Kidney (tissue), 14 donors: ENCODE measurements around the gene JMJD1C. TPM values are rescaled to one million over a fixed set of nuclear protein-coding genes. Genes with fewer than 3 reads are reported as not detected.
A peak's percentile ranks its signal among the peaks of the same experiment; 100 is the strongest.
"Not testable (repeated sequence)": the region's sequence is repeated elsewhere in the genome, so short reads cannot be mapped to it uniquely, and the experiment has no call there.

Experiments
- DNase-seq, 5 donors: peaks; one replicate each; pipeline ENCODE4 v3.0.0-alpha.2; 2013 to 2020
- FAIRE-seq: peaks from 2 replicates; lab custom pipeline; 2012; peaks lifted over from hg19 to GRCh38; lab: Jason Lieb, UNC
- H3K27ac ChIP-seq, 2 donors: one replicate each; pipeline ENCODE4 v1.7.0; 2013; ENCODE audit warnings: low read depth in 2 of 2, low read length in 2 of 2, inconsistent platforms in 1 of 2
- H3K27me3 ChIP-seq: one replicate; pipeline ENCODE4 v1.7.1; 2013; ENCODE audit warnings: low read length, inconsistent platforms; ENCODE audit not compliant: control insufficient read depth, insufficient read depth
- H3K36me3 ChIP-seq, 3 donors: one replicate each; pipeline versions ENCODE4 v1.7.0 to v1.7.1; 2013; ENCODE audit warnings: low read length in 3 of 3, control low read depth in 1 of 3, inconsistent platforms in 1 of 3; ENCODE audit not compliant: insufficient read depth in 3 of 3, control insufficient read depth in 2 of 3
- H3K4me1 ChIP-seq, 3 donors: one replicate each; pipeline versions ENCODE4 v1.7.0 to v1.7.1; 2013; ENCODE audit warnings: low read length in 3 of 3, inconsistent platforms in 1 of 3, low read depth in 1 of 3; ENCODE audit not compliant: control insufficient read depth in 2 of 3, insufficient read depth in 2 of 3
- H3K4me3 ChIP-seq, 3 donors: one replicate each; pipeline versions ENCODE4 v1.7.0 to v1.8.1; 2013; ENCODE audit warnings: low read length in 3 of 3, control low read depth in 1 of 3, inconsistent platforms in 1 of 3
- H3K9ac ChIP-seq, 3 donors: one replicate each; pipeline versions ENCODE4 v1.7.0 to v1.7.1; 2013; ENCODE audit warnings: low read length in 3 of 3, control low read depth in 1 of 3, inconsistent platforms in 1 of 3
- H3K9me3 ChIP-seq, 3 donors: one replicate each; pipeline versions ENCODE4 v1.7.0 to v1.7.1; 2013; ENCODE audit warnings: low read length in 3 of 3, control low read depth in 1 of 3, inconsistent platforms in 1 of 3; ENCODE audit not compliant: control insufficient read depth in 2 of 3, insufficient read depth in 1 of 3
- intact Hi-C: fragments of 100-400 bp; cut with DNase I; formaldehyde crosslinking; loops from one replicate; pipeline ENCODE4 v1.11.1; 2022
- polyA plus RNA-seq: library from polyadenylated mRNA; stranded (reverse); fragments of 350-450 nt; fragmentation: Illumina TruSeq; extraction: RNeasy Lipid Tissue Mini Kit (QIAGEN cat#74804); gene quantifications from one replicate; pipeline ENCODE4 v1.2.3, GENCODE V29; 2014; ENCODE audit warnings: low read depth, low replicate concordance; ENCODE audit not compliant: insufficient read depth
- total RNA-seq: library from RNA; stranded (reverse); fragmentation: NEBNext Ultra II Directional; extraction: Animal tissue kit (Norgen Biotek cat#: 25700); gene quantifications from one replicate; pipeline ENCODE4 v1.2.1, GENCODE V29; 2021
- TF ChIP-seq, protein P1 (sequence below): IDR thresholded peaks from 3 replicates; pipeline ENCODE4 v1.5.1; 2012; ENCODE audit warnings: mild to moderate bottlenecking, moderate library complexity, borderline replicate concordance; ENCODE audit not compliant: insufficient read depth; ENCODE audit errors: extremely low read depth
- donor health status: control.
- donor health status: control.
- donor health status: control.
- donor health status: control.
- donor health status: control.
- donor health status: DM: yes; HTN: yes; CAD: no.
- donor health status: Normal renal cell carcinoma (clear cell type).

The JMJD1C gene
- total and polyA plus RNA-seq, 2 donors from 2014 or later = 18.9 to 92.9 TPM

DNA sequence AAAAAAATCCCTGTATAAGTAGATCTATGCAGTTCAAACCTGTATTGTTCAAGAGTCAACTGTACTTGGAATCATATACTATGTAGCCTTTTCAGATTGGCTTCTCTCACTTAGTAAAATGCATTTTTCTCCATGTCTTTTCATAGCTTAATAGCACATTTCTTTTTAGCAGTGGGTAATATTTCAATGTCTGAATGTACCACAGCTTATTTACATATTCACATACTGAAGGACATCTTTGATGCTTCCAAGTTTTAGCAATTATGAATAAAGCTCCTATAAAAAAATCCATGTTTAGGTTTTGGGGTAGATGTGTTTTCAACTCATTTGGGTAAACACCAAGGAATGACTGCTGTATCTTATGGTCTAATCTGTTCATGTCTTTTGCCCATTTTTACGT lies 177.6 kb downstream of the JMJD1C start:
- Histone ChIP-seq H3K4me3 (no peak overlapping the region), H3K27ac (no peak overlapping the region), H3K9me3 (no peaks in the 10 kb centered on the region), H3K36me3 (no peaks in the 10 kb centered on the region), H3K4me1 (peaks cover 0 to 6% (median 0%) of the 10 kb centered on the region in 3 donors), H3K9ac (no peak overlapping the region), H3K27me3 (no peaks in the 10 kb centered on the region)
- intact Hi-C loops = no loop called here
- TF ChIP-seq, protein P1, sequence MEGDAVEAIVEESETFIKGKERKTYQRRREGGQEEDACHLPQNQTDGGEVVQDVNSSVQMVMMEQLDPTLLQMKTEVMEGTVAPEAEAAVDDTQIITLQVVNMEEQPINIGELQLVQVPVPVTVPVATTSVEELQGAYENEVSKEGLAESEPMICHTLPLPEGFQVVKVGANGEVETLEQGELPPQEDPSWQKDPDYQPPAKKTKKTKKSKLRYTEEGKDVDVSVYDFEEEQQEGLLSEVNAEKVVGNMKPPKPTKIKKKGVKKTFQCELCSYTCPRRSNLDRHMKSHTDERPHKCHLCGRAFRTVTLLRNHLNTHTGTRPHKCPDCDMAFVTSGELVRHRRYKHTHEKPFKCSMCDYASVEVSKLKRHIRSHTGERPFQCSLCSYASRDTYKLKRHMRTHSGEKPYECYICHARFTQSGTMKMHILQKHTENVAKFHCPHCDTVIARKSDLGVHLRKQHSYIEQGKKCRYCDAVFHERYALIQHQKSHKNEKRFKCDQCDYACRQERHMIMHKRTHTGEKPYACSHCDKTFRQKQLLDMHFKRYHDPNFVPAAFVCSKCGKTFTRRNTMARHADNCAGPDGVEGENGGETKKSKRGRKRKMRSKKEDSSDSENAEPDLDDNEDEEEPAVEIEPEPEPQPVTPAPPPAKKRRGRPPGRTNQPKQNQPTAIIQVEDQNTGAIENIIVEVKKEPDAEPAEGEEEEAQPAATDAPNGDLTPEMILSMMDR = no peak
- FAIRE-seq = no peak
- no peak for DNase-seq

DNA sequence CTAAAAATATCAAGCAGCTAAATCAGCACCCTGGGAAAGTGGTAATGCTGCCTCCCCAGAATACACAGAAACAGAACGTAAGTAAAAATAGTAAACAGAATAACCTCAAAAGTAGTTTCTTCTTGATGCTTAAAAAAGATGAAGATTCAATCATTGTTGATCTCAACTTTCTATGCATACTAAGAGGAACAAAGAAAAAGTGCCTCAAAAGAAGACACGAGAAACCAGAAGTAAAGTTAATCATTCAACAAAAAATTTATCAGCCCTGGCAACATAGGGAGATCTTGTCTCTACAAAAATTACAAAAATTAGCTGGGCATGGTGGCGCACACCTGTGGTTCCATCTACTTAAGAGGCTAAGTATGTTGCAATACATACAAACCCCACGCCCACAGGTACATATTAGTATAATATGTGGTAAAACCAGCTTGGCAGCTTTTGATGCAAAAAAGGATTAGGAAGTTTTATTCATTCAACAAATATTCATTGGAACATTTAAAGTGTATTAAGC lies 179.0 kb downstream of the JMJD1C start:
- Histone ChIP-seq H3K4me3 (no peak overlapping the region), H3K9ac (no peak overlapping the region), H3K27me3 (no peaks in the 10 kb centered on the region), H3K4me1 (peaks cover 0 to 6% (median 0%) of the 10 kb centered on the region in 3 donors), H3K36me3 (no peaks in the 10 kb centered on the region), H3K9me3 (no peaks in the 10 kb centered on the region), H3K27ac (no peak overlapping the region)
- intact Hi-C loops = no loop called here
- FAIRE-seq = no peak
- TF ChIP-seq, protein P1 = no peak
- peak in 1 of 5 donors; percentile 11 for DNase-seq

DNA sequence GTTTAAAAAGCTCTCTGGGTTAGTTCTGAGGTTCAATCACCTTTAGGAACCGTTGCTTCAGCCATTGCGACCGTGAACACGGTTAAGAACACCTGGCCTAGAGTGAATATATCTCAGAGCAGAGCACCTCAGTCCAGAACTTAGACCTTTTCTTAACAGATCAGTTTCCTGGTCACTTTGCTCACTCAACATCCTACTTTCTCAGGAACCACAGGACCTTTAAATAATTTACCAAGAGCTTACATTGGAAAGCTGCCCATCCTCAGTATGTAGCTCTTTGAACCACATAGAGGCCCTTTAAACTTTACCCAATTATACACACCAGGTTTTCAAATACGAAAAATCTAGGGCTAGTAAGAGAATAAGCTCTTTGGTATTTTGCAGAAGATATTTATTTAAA lies 179.4 kb downstream of the JMJD1C start:
- TF ChIP-seq, protein P1 = no peak
- intact Hi-C loops = no loop called here
- no peaks in the 10 kb centered on the region for H3K9me3 ChIP-seq
- DNase-seq (peak in 1 of 5 donors; percentile 9), FAIRE-seq (peak; percentile 73)
- peak overlapping the region in 1 of 3 donors; percentile 6 for H3K9ac ChIP-seq
- H3K36me3 ChIP-seq = no peaks in the 10 kb centered on the region
- peaks cover 0 to 6% (median 0%) of the 10 kb centered on the region in 3 donors for H3K4me1 ChIP-seq
- no peak overlapping the region for H3K27ac ChIP-seq
- H3K4me3 ChIP-seq = no peak overlapping the region
- H3K27me3 ChIP-seq = no peaks in the 10 kb centered on the region

- H3K27me3 ChIP-seq, H3K4me1 ChIP-seq, intact Hi-C loops, H3K27ac ChIP-seq, FAIRE-seq, H3K9ac ChIP-seq, H3K9me3 ChIP-seq, H3K36me3 ChIP-seq, H3K4me3 ChIP-seq, DNase-seq: not testable (repeated sequence)
These were observed 181.9 kb downstream of the JMJD1C start for GRCh38 chr10:63283901-63284300.
